GM19023 (cell line): ENCODE measurements around the gene NDUFA7.
"Not testable (repeated sequence)": the region's sequence is repeated elsewhere in the genome, so short reads cannot be mapped to it uniquely, and the experiment has no call there.

Experiments used
- ATAC-seq: cut with Tn5 transposase; IDR thresholded peaks from one replicate; pipeline ENCODE4 v1.9.1; 2021; ENCODE audit warnings: mild to moderate bottlenecking, moderate library complexity; ENCODE audit not compliant: unreplicated experiment

Gene NDUFA7

DNA sequence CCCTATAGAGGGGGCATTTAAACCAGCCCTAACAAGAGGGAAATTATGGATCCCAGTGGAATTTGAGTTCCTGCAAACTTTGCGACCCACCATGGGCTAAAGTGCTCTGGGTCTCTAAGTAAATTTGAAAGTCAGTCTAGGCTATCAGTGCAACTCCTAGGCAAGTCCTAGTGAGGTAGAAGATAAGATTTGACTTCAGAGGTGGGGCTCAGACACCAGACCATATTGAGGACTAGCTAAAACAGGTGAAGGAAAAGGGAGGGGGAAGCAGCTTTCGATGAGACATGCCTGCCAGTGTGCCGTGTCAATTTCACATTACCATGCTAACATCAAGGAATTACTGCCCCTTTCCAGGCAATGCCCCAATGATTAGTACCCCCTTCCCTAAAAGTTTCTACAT lies 51.5 kb downstream of the NDUFA7 start:
- ATAC-seq: no peak

DNA sequence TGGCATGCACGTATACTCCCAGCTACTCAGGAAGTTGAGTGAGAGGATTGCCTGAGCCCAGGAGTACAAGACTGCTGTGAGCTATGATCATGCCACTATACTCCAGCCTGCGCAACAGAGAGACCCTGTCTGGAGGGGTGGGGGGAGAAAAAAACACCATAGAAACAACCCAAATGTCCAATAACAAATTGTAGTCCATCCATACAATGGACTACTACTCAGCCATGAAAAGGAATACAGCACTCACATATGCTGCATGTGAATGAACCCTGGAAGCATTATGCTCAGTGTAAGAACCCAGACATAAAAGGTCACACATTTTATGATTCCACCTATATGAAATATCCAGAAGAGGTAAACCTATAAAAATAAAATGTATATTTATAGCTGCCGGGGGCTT lies 55.3 kb downstream of the NDUFA7 start:
- no peak for ATAC-seq

DNA sequence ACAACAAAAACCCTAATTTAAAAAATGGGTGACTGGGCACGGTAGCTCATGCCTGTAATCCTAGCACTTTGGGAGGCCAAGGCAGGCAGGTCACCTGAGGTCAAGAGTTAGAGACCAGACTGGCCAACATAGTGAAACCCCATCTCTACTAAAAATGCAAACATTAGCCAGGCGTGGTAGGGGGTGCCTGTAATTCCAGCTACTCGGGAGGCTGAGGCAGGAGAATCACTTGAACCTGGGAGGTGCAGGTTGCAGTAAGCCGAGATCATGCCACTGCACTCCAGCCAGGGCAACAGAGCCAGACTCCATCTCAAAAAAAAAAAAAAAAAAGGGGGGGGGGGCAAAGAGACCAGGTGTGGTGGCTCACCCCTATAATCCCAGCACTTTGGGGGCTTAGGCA lies 56.9 kb downstream of the NDUFA7 start:
- not testable (repeated sequence) for ATAC-seq

DNA sequence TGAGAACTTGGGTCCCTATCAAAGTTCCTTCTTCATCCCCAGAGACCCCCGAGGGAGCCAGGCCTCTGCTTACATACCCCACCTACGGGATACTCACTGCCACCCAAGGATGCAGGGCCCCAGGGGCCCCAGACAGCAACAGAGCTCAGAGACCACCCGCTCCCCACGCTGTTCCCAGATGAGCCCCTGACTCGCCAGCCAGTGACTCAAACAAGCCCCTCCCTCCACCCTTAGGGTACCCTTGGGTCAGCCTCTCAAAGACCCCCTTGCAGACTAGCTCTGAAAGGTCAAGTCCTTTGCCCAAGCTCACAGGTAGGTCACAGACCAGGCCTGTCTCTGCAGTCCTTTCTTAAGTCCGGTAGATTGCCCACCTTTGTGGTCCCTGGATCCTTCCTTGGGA lies 58.7 kb downstream of the NDUFA7 start:
- ATAC-seq: no peak

DNA sequence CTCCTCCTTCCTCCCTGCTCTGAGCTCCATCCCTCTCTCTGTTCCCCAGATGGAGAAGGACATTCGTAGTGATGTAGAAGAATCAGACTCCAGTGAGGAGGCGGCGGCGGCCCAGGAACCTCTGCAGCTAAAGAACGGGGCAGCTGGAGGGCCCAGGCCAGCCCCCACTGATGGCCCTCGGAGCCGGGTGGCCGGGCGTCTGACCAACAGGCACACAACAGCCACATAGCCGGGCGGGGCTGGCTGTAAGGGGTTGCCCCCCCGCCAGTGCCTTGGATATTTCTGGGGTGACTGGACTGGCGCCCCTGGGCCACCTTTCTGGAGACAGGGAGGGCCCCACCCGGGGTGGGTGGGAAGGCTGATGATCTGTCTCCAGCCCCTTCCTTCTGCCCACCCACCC lies 59.3 kb downstream of the NDUFA7 start:
- ATAC-seq: no peak

DNA sequence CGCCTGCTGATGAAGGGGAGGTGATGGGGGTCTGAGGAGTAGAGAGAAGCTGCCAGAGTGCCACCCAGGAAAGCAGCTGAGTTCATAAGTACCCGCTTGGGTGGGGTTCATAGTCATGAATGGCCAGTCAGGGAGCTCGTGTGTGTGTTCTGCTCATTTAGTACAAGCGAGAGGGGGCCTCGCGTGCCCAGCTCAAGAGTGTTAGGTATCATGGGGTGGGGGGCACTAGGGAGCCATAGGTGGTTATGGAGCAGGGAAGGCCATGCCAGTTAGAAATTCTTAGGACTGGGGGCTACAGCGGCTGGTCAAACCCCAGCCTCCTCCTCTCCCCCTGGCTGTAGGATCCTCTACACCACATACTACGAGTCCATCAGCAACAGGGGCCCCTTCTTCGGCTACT lies 59.8 kb downstream of the NDUFA7 start:
- no peak for ATAC-seq
